Activated CD8-positive, alpha-beta T cell treated with anti-CD3 and anti-CD28 coated beads for 36 hours (primary cell): ENCODE measurements around the gene ZNF532. TPM values are rescaled to one million over a fixed set of nuclear protein-coding genes. Genes with fewer than 3 reads are reported as not detected.

Experiments
- ATAC-seq: fragments of 200-7000 bp; cut with Tn5 transposase; one replicate; pipeline ENCODE4 v1.10.0; 2021; ENCODE audit warnings: mild to moderate bottlenecking, moderate library complexity
- CTCF ChIA-PET: fragments of 350-600 bp; sonication (Branson Sonifier 250); formaldehyde crosslinking; loops from one replicate; lab custom pipeline; 2021; ENCODE audit warnings: antibody characterized with exemption; lab: Charles Lee
- POLR2A ChIA-PET: fragments of 350-600 bp; sonication (Branson Sonifier 250); formaldehyde crosslinking; loops from one replicate; lab custom pipeline; 2021; ENCODE audit warnings: antibody characterized with exemption; lab: Charles Lee
- DNase-seq: peaks from one replicate; pipeline ENCODE4 v3.0.0-alpha.2; 2020
- H3K27ac Mint-ChIP-seq: one replicate; pipeline ENCODE4 v1.8.0; 2021; ENCODE audit warnings: mild to moderate bottlenecking, mixed read lengths
- H3K27me3 Mint-ChIP-seq: one replicate; pipeline ENCODE4 v1.8.0; 2021; ENCODE audit warnings: mixed read lengths
- H3K36me3 Mint-ChIP-seq: one replicate; pipeline ENCODE4 v1.8.0; 2021; ENCODE audit warnings: low read depth, mixed read lengths
- H3K4me1 Mint-ChIP-seq: one replicate; pipeline ENCODE4 v1.8.0; 2021; ENCODE audit warnings: low read depth, mixed read lengths
- H3K4me3 Mint-ChIP-seq: one replicate; pipeline ENCODE4 v1.8.0; 2021; ENCODE audit warnings: mild to moderate bottlenecking, moderate library complexity, mixed read lengths
- H3K9me3 Mint-ChIP-seq: one replicate; pipeline ENCODE4 v1.8.0; 2021; ENCODE audit warnings: mixed read lengths
- intact Hi-C: fragments of 100-400 bp; cut with micrococcal nuclease; formaldehyde crosslinking; loops from one replicate; pipeline ENCODE4 v1.10.0; 2022
- total RNA-seq, 2 experiments: library from RNA; stranded (reverse); gene quantifications; one replicate each; pipeline ENCODE4 v1.2.3, GENCODE V29; 2021
- TF ChIP-seq, protein P1 (sequence below): fragments of 200-600 bp; IDR thresholded peaks from one replicate; pipeline ENCODE4 v1.8.0; 2022; ENCODE audit warnings: antibody characterized with exemption, mild to moderate bottlenecking

Gene ZNF532
- total RNA-seq, 2 experiments from 2014 or later: 1.3 to 1.8 TPM

- POLR2A ChIA-PET: no interaction called here
- CTCF ChIA-PET: no interaction called here
- Mint-ChIP-seq H3K27me3 (peaks cover 4% of the 10 kb centered on the region), H3K4me1 (no peaks in the 10 kb centered on the region), H3K9me3 (no peaks in the 10 kb centered on the region), H3K27ac (no peak overlapping the region), H3K4me3 (no peak overlapping the region), H3K36me3 (no peaks in the 10 kb centered on the region)
- ATAC-seq: no peak
- no peak for DNase-seq
- intact Hi-C loops: no loop called here
- TF ChIP-seq, protein P1, sequence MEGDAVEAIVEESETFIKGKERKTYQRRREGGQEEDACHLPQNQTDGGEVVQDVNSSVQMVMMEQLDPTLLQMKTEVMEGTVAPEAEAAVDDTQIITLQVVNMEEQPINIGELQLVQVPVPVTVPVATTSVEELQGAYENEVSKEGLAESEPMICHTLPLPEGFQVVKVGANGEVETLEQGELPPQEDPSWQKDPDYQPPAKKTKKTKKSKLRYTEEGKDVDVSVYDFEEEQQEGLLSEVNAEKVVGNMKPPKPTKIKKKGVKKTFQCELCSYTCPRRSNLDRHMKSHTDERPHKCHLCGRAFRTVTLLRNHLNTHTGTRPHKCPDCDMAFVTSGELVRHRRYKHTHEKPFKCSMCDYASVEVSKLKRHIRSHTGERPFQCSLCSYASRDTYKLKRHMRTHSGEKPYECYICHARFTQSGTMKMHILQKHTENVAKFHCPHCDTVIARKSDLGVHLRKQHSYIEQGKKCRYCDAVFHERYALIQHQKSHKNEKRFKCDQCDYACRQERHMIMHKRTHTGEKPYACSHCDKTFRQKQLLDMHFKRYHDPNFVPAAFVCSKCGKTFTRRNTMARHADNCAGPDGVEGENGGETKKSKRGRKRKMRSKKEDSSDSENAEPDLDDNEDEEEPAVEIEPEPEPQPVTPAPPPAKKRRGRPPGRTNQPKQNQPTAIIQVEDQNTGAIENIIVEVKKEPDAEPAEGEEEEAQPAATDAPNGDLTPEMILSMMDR: no peak
Measured at GRCh38 chr18:58983260-58984155, 118.8 kb downstream of the ZNF532 start.

DNA sequence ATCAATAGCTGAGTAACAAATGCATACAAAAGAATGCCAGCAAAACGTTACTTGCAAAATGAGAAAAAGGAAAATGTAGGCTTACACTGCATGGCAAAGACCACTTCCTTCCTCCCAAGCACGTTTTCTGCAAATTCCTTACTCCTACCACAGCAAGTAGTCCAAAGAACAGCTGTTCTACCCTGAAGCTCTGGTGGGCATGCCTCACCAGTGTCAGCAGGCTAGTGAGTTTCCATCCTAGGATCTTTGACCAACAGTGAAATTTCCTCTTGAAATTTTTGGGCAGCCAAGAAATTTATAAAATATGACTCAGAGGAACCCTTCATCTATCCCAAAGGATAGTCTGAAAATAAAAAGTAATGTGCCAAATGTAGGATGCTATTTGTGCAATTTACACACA lies 123.9 kb downstream of the ZNF532 start:
- no peak for DNase-seq

DNA sequence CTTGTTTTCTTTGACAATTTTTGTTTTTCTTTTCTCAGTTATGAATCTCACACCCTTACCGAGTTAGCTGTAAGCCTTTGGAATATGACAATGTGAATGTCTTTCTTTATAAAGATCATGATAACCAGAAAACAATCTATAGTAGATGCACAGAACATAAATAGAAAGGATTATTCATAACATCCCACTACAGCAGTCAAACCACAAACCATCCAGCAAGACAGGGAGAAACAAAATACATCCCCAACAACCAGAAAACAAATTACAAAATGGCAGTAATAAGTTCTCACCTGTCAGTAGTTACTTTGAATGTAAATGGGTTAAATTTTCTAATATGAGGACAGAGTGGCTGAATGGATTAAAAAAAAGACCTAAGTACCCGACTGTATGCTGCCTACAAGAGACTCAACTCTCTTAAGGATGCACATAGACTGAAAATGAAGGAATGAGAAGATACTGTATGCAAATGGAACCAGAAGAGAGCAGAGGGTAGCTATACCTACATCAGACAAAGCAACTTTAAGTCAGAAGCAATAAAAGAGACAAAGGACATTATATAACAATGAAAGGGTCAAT lies 124.6 kb downstream of the ZNF532 start:
- intact Hi-C loops: no loop called here
- Mint-ChIP-seq H3K9me3 (peaks cover 6% of the 10 kb centered on the region), H3K36me3 (no peaks in the 10 kb centered on the region), H3K4me1 (peaks cover 7% of the 10 kb centered on the region), H3K4me3 (no peak overlapping the region), H3K27ac (no peak overlapping the region), H3K27me3 (peaks cover 14% of the 10 kb centered on the region)
- ATAC-seq (no peak), DNase-seq (no peak)
- ChIA-PET POLR2A (no interaction called here), CTCF (no interaction called here)
- TF ChIP-seq, protein P1: no peak

More for the DNA sequence above, 123.9 kb downstream of the ZNF532 start:
- Mint-ChIP-seq H3K4me3 (no peak overlapping the region), H3K9me3 (peaks cover 6% of the 10 kb centered on the region), H3K36me3 (no peaks in the 10 kb centered on the region), H3K4me1 (peaks cover 7% of the 10 kb centered on the region), H3K27ac (no peak overlapping the region), H3K27me3 (peaks cover 14% of the 10 kb centered on the region)
- POLR2A ChIA-PET: no interaction called here
- TF ChIP-seq, protein P1: no peak
- no peak for ATAC-seq
- CTCF ChIA-PET: no interaction called here
- intact Hi-C loops: no loop called here

DNA sequence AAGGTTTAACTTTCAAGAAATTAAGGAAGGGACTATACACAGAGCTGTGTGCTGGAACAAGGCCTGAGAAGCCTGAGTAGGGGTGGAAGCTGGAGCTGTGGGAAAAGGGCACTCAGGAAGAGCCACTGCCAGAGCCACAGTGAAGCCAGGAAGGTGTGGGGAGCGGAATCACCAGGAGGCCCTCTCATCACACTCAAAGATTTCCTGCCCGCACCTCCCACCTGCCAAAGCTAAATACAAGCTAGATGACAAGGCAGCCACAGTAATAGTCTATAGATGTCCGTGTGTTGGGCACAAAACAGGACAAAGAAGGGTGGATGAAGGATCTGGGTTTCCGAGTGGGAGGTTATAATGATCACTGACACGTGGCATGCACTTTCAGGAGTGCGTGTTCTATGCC lies 126.0 kb downstream of the ZNF532 start:
- TF ChIP-seq, protein P1: no peak
- Mint-ChIP-seq H3K36me3 (no peaks in the 10 kb centered on the region), H3K9me3 (peaks cover 6% of the 10 kb centered on the region), H3K4me1 (peaks cover 7% of the 10 kb centered on the region), H3K27me3 (peaks cover 18% of the 10 kb centered on the region), H3K4me3 (no peak overlapping the region), H3K27ac (no peak overlapping the region)
- no peak for ATAC-seq
- no peak for DNase-seq
- CTCF ChIA-PET: no interaction called here
- intact Hi-C loops: no loop called here
- POLR2A ChIA-PET: no interaction called here

GRCh38 chr18:58991167-58991798 lies 126.6 kb downstream of the ZNF532 start:
- TF ChIP-seq, protein P1: no peak
- CTCF ChIA-PET: no interaction called here
- Mint-ChIP-seq H3K36me3 (no peaks in the 10 kb centered on the region), H3K27ac (no peak overlapping the region), H3K4me3 (no peak overlapping the region), H3K9me3 (peaks cover 6% of the 10 kb centered on the region), H3K4me1 (peaks cover 7% of the 10 kb centered on the region), H3K27me3 (peaks cover 22% of the 10 kb centered on the region)
- ATAC-seq (peak; percentile 58), DNase-seq (peak; percentile 5)
- intact Hi-C loops: no loop called here
- POLR2A ChIA-PET: no interaction called here
